ENCODE measurements around the gene PRKG1. TPM values are rescaled to one million over a fixed set of nuclear protein-coding genes. Genes with fewer than 3 reads are reported as not detected.

Gene PRKG1
- total and polyA plus RNA-seq, 2 experiments from 2014 or later = 18.2 to 21.1 TPM

GRCh38 chr10:51239006-51239405, 164.7 kb downstream of the PRKG1 start:
- Mint-ChIP-seq H3K36me3 (ENCODE audit: low read depth) (no peaks in the 10 kb centered on the region), H3K9me3 (no peaks in the 10 kb centered on the region), H3K27me3 (ENCODE audit: insufficient read depth, low read depth, poor library complexity) (peaks cover 3% of the 10 kb centered on the region), H3K4me1 (peaks cover 22% of the 10 kb centered on the region), H3K27ac (no peak overlapping the region), H3K4me3 (no peak overlapping the region)
- ATAC-seq = no peak
- no peaks in the 10 kb centered on the region for H3K36me3 ChIP-seq (ENCODE audit: insufficient read depth)
- TF ChIP-seq ZNF462 (CRISPR knock-in tag; IDR thresholded peaks at IDR 0.05) (no peak), EZH2phosphoT487 (IDR thresholded peaks at IDR 0.05; ENCODE audit: unreplicated experiment) (no peak), ZNF114 (CRISPR knock-in tag; IDR thresholded peaks at IDR 0.05) (no peak), ETS1 (IDR thresholded peaks at IDR 0.05) (no peak), NANOG (IDR thresholded peaks at IDR 0.05; ENCODE audit: borderline replicate concordance) (no peak), STAT1 (IDR thresholded peaks at IDR 0.05; ENCODE audit: unreplicated experiment) (no peak), POLR2AphosphoS5 (IDR thresholded peaks at IDR 0.05; ENCODE audit: low read depth) (no peak), JUNB (IDR thresholded peaks at IDR 0.05; ENCODE audit: unreplicated experiment) (no peak), CREB1 (CRISPR knock-in tag; IDR thresholded peaks at IDR 0.05; ENCODE audit: low read depth) (no peak), REST (IDR thresholded peaks at IDR 0.05; ENCODE audit: unreplicated experiment) (no peak), ZNF331 (CRISPR knock-in tag; IDR thresholded peaks at IDR 0.05; ENCODE audit: low read depth) (no peak), EZH2 (IDR thresholded peaks at IDR 0.05; ENCODE audit: low read depth, unreplicated experiment) (no peak)
- TF ChIP-seq, protein P1, sequence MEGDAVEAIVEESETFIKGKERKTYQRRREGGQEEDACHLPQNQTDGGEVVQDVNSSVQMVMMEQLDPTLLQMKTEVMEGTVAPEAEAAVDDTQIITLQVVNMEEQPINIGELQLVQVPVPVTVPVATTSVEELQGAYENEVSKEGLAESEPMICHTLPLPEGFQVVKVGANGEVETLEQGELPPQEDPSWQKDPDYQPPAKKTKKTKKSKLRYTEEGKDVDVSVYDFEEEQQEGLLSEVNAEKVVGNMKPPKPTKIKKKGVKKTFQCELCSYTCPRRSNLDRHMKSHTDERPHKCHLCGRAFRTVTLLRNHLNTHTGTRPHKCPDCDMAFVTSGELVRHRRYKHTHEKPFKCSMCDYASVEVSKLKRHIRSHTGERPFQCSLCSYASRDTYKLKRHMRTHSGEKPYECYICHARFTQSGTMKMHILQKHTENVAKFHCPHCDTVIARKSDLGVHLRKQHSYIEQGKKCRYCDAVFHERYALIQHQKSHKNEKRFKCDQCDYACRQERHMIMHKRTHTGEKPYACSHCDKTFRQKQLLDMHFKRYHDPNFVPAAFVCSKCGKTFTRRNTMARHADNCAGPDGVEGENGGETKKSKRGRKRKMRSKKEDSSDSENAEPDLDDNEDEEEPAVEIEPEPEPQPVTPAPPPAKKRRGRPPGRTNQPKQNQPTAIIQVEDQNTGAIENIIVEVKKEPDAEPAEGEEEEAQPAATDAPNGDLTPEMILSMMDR (conservative IDR thresholded peaks at IDR 0.05; ENCODE audit: low read depth in 2 of 2) = no peak
- H3K9me2 ChIP-seq (ENCODE audit: insufficient read depth) = no peaks in the 10 kb centered on the region
- H3K4me3 ChIP-seq = no peak overlapping the region
- no peaks in the 10 kb centered on the region for H3K27me3 ChIP-seq (ENCODE audit: insufficient read depth)
- no peak for DNase-seq (ENCODE audit: low spot score)
- no peak overlapping the region for H2AFZ ChIP-seq
- no peak overlapping the region for H3K27ac ChIP-seq (ENCODE audit: low read depth)
- no peaks in the 10 kb centered on the region for H4K20me1 ChIP-seq (replicated peaks; ENCODE audit: insufficient read depth)
- H3F3A ChIP-seq (replicated peaks; ENCODE audit: low read depth) = no peaks in the 10 kb centered on the region
- H3K4me2 ChIP-seq = no peak overlapping the region
- peaks cover 3% of the 10 kb centered on the region for H3K4me1 ChIP-seq (ENCODE audit: insufficient read depth)
- H3K79me2 ChIP-seq (replicated peaks; ENCODE audit: insufficient read depth) = no peaks in the 10 kb centered on the region

Data from GM23338 (cell line).